ENCODE data around the gene CLASP1.
"Not testable (repeated sequence)": the region's sequence is repeated elsewhere in the genome, so short reads cannot be mapped to it uniquely, and the experiment has no call there.

The CLASP1 gene

GRCh38 chr2:121459291-121459690, 190.0 kb downstream of the CLASP1 start:
- no peak for DNase-seq

GRCh38 chr2:121456325-121456724, 192.9 kb downstream of the CLASP1 start:
- no peak for DNase-seq

- DNase-seq: no peak
Observed at GRCh38 chr2:121455446-121455845, 193.8 kb downstream of the CLASP1 start.

- no peak for DNase-seq
Observed at GRCh38 chr2:121454549-121455090, 194.6 kb downstream of the CLASP1 start.

- no peak for DNase-seq
Observed at GRCh38 chr2:121451398-121451797, 197.9 kb downstream of the CLASP1 start.

- no peak for DNase-seq
Observed at GRCh38 chr2:121450301-121450700, 199.0 kb downstream of the CLASP1 start.

GRCh38 chr2:121446647-121447241, 202.5 kb downstream of the CLASP1 start:
- no peak for DNase-seq

GRCh38 chr2:121442889-121443288, 206.4 kb downstream of the CLASP1 start:
- no peak for DNase-seq

DNA sequence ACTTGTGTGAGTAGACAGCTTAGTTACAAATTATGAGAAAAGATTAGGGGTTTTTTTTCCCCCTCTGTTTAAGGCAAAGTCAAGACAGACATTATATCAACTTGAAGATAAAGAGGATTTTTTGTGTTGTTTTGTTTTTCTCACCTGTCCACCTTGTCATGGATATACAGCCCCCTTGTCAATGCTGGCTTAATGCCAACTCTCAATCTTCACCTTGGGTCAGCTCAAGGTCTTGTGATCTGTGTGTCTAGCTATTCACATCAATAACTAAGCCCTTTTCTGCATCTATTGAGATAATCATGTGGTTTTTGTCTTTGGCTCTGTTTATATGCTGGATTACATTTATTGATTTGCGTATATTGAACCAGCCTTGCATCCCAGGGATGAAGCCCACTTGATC, 211.0 kb downstream of the CLASP1 start:
- not testable (repeated sequence) for DNase-seq

DNA sequence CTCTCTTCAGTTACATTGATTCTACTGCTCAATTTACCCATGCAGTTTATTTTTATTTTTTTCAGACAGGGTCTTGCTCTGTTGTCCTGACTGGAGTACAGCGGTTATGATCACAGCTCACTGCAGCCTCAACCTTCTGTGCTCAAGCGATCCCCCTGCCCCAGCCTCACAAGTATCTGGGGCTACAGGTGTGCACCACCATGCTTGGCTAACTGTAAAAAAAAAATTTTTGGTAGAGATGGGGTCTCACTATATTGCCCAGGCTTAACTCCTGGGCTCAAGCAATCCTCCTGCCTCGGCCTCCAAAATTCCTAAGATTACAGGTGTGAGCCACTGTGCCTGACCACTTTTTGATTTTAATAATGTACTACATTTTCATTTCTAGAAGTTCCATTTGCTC, 212.3 kb downstream of the CLASP1 start:
- DNase-seq: no peak

DNA sequence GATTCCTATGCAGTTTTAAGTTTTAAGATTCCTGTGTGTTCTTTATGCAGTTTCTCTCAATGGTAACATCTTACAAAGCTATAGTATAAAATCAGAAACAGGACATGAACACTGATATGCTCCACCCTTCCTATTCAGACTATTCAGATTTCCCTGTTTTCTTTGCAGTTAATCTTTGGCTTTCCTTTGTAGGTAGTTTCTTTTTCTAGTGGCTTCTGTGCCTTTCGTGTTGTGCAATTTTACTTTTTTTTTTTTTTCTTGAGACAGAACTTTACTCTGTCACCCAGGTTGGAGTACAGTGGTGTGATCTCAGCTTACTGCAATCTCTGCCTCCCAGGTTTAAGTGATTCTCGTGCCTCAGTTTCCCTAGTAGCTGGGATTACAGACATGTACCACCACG, 213.5 kb downstream of the CLASP1 start:
- DNase-seq: no peak

- DNase-seq: no peak
Observed at GRCh38 chr2:121431214-121431613, 218.0 kb downstream of the CLASP1 start.

DNA sequence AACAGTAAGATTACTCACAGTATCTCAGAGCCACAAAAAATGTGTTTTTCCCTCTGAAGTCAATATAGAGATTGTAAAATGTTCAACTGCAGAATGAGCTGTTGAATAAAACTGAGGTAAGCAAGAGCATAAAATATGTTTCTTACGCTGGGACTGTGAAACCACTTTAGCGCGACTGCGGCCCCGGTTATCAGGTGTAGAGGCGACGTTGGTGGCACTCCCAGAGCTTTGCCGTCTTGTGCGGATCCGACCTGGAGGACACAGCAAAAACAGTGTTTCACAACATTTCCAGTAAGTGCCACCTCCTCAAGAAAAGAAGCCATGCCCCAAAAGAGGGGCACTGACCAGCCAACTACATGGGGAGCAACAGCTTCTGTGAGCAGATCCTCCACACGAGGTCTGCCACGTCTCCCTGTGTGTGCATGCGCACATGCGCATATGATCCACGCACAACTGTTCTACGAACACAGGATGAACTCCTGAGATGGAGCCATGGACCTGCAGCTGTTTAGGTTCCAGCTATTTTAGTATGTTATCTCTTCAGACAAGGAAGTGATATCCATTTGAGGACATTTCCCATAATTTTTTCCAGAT, 219.2 kb downstream of the CLASP1 start:
- no peak for DNase-seq

GRCh38 chr2:121429119-121429903, 220.0 kb downstream of the CLASP1 start:
- no peak for DNase-seq

DNA sequence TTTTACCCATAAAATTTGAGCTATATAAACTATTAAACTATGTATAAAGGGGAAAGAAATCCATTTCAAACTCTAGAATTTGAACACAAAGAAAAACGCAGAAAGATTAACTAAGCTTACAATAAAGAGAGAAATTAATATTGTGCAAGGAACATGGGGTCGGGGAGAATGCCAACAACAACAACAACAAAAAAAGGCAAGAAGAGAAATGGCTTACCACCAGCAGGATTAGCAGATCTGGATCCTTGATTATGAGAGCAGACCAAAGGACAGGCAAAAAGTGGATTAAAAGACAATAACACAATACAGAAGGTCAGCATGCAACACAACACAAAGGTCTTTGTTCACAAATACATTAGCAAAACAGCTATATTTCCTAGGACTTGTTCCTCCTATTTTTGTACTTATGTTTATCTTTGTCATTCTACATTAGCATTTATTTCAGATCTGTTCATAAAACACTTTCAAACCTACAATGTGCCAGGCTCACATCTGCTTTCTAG, 222.0 kb downstream of the CLASP1 start:
- DNase-seq: no peak

GRCh38 chr2:121420486-121420885, 228.8 kb downstream of the CLASP1 start:
- DNase-seq: no peak

GRCh38 chr2:121419081-121419699, 230.1 kb downstream of the CLASP1 start:
- no peak for DNase-seq

DNA sequence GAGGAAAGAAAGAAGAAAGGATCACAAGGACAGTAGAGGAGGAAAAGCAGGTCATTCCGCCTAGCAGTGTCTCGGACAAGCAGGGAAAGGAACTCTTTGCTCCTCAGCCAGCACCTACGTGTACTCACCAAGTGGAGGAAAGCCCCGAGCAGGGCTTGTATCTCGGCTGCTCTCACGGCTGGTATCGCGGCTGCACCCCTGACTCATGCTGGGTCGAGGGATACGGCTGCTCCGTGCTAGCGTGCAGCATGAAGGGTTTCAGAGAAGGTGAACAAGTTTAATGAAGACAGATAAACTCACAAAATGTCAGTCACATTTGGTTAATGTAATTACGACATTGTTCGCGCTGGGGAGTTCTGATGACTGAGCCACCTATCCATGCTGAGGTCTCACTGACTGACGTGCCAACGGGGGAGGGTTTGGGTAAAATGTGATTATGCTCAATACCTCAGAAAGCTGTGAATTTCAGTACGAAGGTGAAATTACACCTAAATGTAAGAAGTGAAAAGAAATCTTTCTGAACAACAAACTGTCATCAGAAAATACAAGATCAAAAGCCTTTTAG, 230.7 kb downstream of the CLASP1 start:
- no peak for DNase-seq

DNA sequence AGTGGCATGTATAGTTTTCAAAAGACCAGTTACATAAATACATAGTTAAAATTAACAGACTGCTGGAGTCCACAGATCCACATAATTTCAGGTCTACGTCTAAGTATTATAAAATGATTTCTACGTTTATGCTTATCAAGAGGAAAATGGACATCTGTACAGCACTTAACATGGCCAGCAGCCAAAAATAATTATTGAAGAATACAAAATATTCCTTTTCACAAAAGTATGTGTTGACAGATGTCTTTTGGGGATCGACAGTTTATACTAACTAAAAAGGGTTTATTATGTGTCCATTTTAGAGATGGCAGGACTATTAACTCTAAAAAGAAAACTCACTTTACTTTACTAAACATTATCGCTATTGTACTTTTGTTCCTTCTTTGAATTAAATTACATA, 231.4 kb downstream of the CLASP1 start:
- DNase-seq: no peak

GRCh38 chr2:121415727-121416126, 233.5 kb downstream of the CLASP1 start:
- no peak for DNase-seq

DNA sequence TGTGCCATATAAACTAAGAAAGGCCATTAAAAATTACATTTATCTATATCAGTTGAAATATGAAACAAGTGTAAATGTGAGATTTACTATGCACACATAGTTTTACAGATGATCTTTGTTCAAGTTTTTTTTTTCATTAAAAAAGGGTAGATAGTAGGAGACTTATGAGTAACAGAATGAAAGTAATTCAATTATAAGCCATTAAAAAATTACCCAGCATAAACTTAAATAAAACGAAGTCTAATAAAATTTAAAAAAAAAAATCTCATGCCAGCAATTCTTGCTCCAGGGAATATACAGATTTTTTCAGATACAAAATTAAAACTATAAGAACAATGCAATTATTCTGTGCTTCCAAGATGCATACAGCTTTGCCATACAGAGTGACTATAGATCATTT, 236.9 kb downstream of the CLASP1 start:
- DNase-seq: no peak

- DNase-seq: no peak
Observed at GRCh38 chr2:121409966-121410365, 239.3 kb downstream of the CLASP1 start.

- DNase-seq: no peak
Observed at GRCh38 chr2:121409388-121409787, 239.9 kb downstream of the CLASP1 start.

Measured in inflammatory macrophage treated with lipopolysaccharide for 4 hours (primary cell).